ENCODE results near the gene CLASP2. TPM values are rescaled to one million over a fixed set of nuclear protein-coding genes. Genes with fewer than 3 reads are reported as not detected.
"Not testable (repeated sequence)": the region's sequence is repeated elsewhere in the genome, so short reads cannot be mapped to it uniquely, and the experiment has no call there.

CLASP2 gene
- 10 to 100 TPM; 44.2 to 83.8 (median 79.2) TPM for total RNA-seq
- polyA plus RNA-seq = 10 to 100 TPM in 1 of 2 donors, 1 to 10 TPM in 1; 7.4 to 11.9 TPM
- 94.0 reads per million, percentile 83 among the genes with 10 or more reads in this experiment for total RNA-seq

- H3K4me3 ChIP-seq (ENCODE audit: low read length) = peak within 1 kb of the TSS; percentile 81
- Mint-ChIP-seq H3K36me3 (no peaks in the 10 kb centered on the region), H3K4me3 (peak within 1 kb of the TSS in 5 of 10 donors; percentile 89 to 99 (median 97))
Observed at GRCh38 chr3:33717866-33718594, at the start of gene CLASP2. Gene CLASP2 (minus strand): TSS chr3:33718254. CDS start chr3:33718002, 252 bp downstream.

DNA sequence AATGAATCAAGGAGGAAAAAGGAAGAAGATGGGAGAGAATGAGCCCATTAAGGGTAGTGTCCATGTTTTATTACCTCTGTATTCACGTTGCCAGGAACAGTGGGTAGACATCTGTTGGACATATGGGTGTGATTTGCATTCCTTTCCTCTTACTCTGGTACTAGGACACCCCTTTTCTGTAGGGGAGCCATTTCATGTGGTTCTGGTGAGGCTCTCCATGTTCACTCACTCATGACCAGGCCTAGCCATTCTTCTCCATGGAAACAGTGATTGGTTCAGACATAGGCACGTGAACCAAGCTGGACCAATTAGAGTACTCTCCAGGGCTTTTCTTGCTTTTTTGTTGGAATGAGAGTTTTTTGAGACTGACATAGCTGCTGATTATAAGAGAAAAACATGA, 40.8 kb upstream of the CLASP2 start:
- DNase-seq (no peak), ATAC-seq (no peak)
- no peaks in the 10 kb centered on the region for H3K36me3 ChIP-seq (ENCODE audit: control insufficient read depth in 2 of 3, insufficient read depth in 3 of 3, low read length in 3 of 3)
- intact Hi-C loops (cut with micrococcal nuclease) = no loop called here
- Mint-ChIP-seq H3K4me3 (no peak overlapping the region), H3K4me1 (no peaks in the 10 kb centered on the region), H3K27me3 (peaks cover 0 to 15% (median 10%) of the 10 kb centered on the region in 5 donors), H3K27ac (no peak overlapping the region), H3K36me3 (peaks cover 0 to 11% (median 4%) of the 10 kb centered on the region in 5 donors), H3K9me3 (peaks cover 4 to 15% (median 9%) of the 10 kb centered on the region in 11 donors)
- H3K4me1 ChIP-seq (ENCODE audit: control insufficient read depth in 2 of 2, insufficient read depth in 2 of 2, low read length in 2 of 2) = no peaks in the 10 kb centered on the region
- ChIA-PET CTCF (interaction anchor here (0.5 kb wide), 1 partner anchor 23 kb away, joined by 3 read pairs; no protein-coding TSS in a partner anchor), POLR2A (no interaction called here)
- no peak overlapping the region for H3K4me3 ChIP-seq (ENCODE audit: low read length)
- H3K27ac ChIP-seq (ENCODE audit: low read depth, low read length) = no peak overlapping the region
- no peaks in the 10 kb centered on the region for H3K9me3 ChIP-seq (ENCODE audit: control insufficient read depth in 2 of 3, low read length in 3 of 3)
- H3K27me3 ChIP-seq (ENCODE audit: control insufficient read depth in 2 of 2, insufficient read depth in 2 of 2, low read length in 2 of 2) = no peaks in the 10 kb centered on the region

More at GRCh38 chr3:33717866-33718594, at the start of gene CLASP2:
- H3K4me1 ChIP-seq (ENCODE audit: control insufficient read depth in 2 of 2, insufficient read depth in 2 of 2, low read length in 2 of 2) = peaks cover 11 to 17% of the 10 kb centered on the region in 2 donors
- peak within 1 kb of the TSS in 7 of 9 donors; percentile 90 to 100 (median 97) for H3K27ac Mint-ChIP-seq
- intact Hi-C loops (cut with micrococcal nuclease) = loop anchor here (1.0 to 5.0 kb wide), 14 partner anchors 59 to 1033 kb away; partner anchors contain the start of genes CRTAP (in 2 of the 2), PDCD6IP (in 2 of the 2), UBP1 (in 2 of the 2) and CNOT10 (in 1 of the 2)
- peak within 1 kb of the TSS; percentile 91 for H3K27ac ChIP-seq (ENCODE audit: low read depth, low read length)
- no peaks in the 10 kb centered on the region for H3K27me3 ChIP-seq (ENCODE audit: control insufficient read depth in 2 of 2, insufficient read depth in 2 of 2, low read length in 2 of 2)
- H3K9me3 ChIP-seq (ENCODE audit: control insufficient read depth in 2 of 3, low read length in 3 of 3) = no peaks in the 10 kb centered on the region
- H3K4me1 Mint-ChIP-seq = peaks cover 0 to 17% (median 11%) of the 10 kb centered on the region in 7 donors
- DNase-seq (peak; percentile 77 to 89 (median 86)), ATAC-seq (peak; percentile 90)
- ChIA-PET POLR2A (interaction anchor here (2.5 to 2.9 kb wide), 2 partner anchors 80 to 277 kb away, joined by 10 to 15 read pairs; partner anchors contain the start of genes PDCD6IP and UBP1), CTCF (no interaction called here)
- H3K27me3 Mint-ChIP-seq = peaks cover 0 to 10% (median 0%) of the 10 kb centered on the region in 5 donors
- H3K36me3 ChIP-seq (ENCODE audit: control insufficient read depth in 2 of 3, insufficient read depth in 3 of 3, low read length in 3 of 3) = peaks cover 0 to 10% (median 0%) of the 10 kb centered on the region in 3 experiments
- no peaks in the 10 kb centered on the region for H3K9me3 Mint-ChIP-seq

- CTCF ChIA-PET = no interaction called here
- H3K36me3 ChIP-seq (ENCODE audit: control insufficient read depth in 2 of 3, insufficient read depth in 3 of 3, low read length in 3 of 3) = no peaks in the 10 kb centered on the region
- POLR2A ChIA-PET = no interaction called here
- H3K4me3 ChIP-seq (ENCODE audit: low read length) = no peak overlapping the region
- no peaks in the 10 kb centered on the region for H3K27me3 ChIP-seq (ENCODE audit: control insufficient read depth in 2 of 2, insufficient read depth in 2 of 2, low read length in 2 of 2)
- no peaks in the 10 kb centered on the region for H3K4me1 ChIP-seq (ENCODE audit: control insufficient read depth in 2 of 2, insufficient read depth in 2 of 2, low read length in 2 of 2)
- H3K27me3 Mint-ChIP-seq = peaks cover 0 to 10% (median 9%) of the 10 kb centered on the region in 5 donors
- H3K9me3 ChIP-seq (ENCODE audit: control insufficient read depth in 2 of 3, low read length in 3 of 3) = no peaks in the 10 kb centered on the region
- H3K4me1 Mint-ChIP-seq = no peaks in the 10 kb centered on the region
- intact Hi-C loops (cut with micrococcal nuclease) = no loop called here
- H3K36me3 Mint-ChIP-seq = peaks cover 0 to 11% (median 4%) of the 10 kb centered on the region in 5 donors
- no peak overlapping the region for H3K4me3 Mint-ChIP-seq
- no peak overlapping the region for H3K27ac Mint-ChIP-seq
- ATAC-seq (no peak), DNase-seq (no peak)
- no peak overlapping the region for H3K27ac ChIP-seq (ENCODE audit: low read depth, low read length)
- peaks cover 5 to 19% (median 9%) of the 10 kb centered on the region in 11 donors for H3K9me3 Mint-ChIP-seq
Observed at GRCh38 chr3:33758281-33758680, 40.2 kb upstream of the CLASP2 start.

GRCh38 chr3:33754391-33754790, 36.3 kb upstream of the CLASP2 start:
- DNase-seq; CTCF ChIA-PET; ATAC-seq; H3K27me3 ChIP-seq (ENCODE audit: control insufficient read depth in 2 of 2, insufficient read depth in 2 of 2, low read length in 2 of 2); H3K4me3 ChIP-seq (ENCODE audit: low read length); POLR2A ChIA-PET; H3K4me1 Mint-ChIP-seq; H3K27ac Mint-ChIP-seq; H3K36me3 ChIP-seq (ENCODE audit: control insufficient read depth in 2 of 3, insufficient read depth in 3 of 3, low read length in 3 of 3); H3K4me1 ChIP-seq (ENCODE audit: control insufficient read depth in 2 of 2, insufficient read depth in 2 of 2, low read length in 2 of 2); H3K9me3 ChIP-seq (ENCODE audit: control insufficient read depth in 2 of 3, low read length in 3 of 3); H3K27ac ChIP-seq (ENCODE audit: low read depth, low read length); intact Hi-C loops (cut with micrococcal nuclease); H3K4me3 Mint-ChIP-seq; H3K27me3 Mint-ChIP-seq: not testable (repeated sequence)
- Mint-ChIP-seq H3K36me3 (peaks cover 0 to 11% (median 3%) of the 10 kb centered on the region in 5 donors), H3K9me3 (peaks cover 5 to 19% (median 9%) of the 10 kb centered on the region in 11 donors)

- H3K4me3 Mint-ChIP-seq = no peak overlapping the region
- intact Hi-C loops (cut with micrococcal nuclease) = no loop called here
Observed at GRCh38 chr3:33751336-33751735, 33.3 kb upstream of the CLASP2 start.

GRCh38 chr3:33750211-33750548, 32.1 kb upstream of the CLASP2 start:
- H3K36me3 ChIP-seq (ENCODE audit: control insufficient read depth in 2 of 3, insufficient read depth in 3 of 3, low read length in 3 of 3) = no peaks in the 10 kb centered on the region
- no peak for ATAC-seq
- intact Hi-C loops (cut with micrococcal nuclease) = no loop called here
- H3K27ac ChIP-seq (ENCODE audit: low read depth, low read length) = no peak overlapping the region
- H3K4me3 Mint-ChIP-seq = no peak overlapping the region
- peaks cover 0 to 9% (median 5%) of the 10 kb centered on the region in 5 donors for H3K27me3 Mint-ChIP-seq
- peaks cover 0 to 10% (median 3%) of the 10 kb centered on the region in 5 donors for H3K36me3 Mint-ChIP-seq
- DNase-seq = no peak
- no peaks in the 10 kb centered on the region for H3K4me1 ChIP-seq (ENCODE audit: control insufficient read depth in 2 of 2, insufficient read depth in 2 of 2, low read length in 2 of 2)
- ChIA-PET CTCF (no interaction called here), POLR2A (no interaction called here)
- no peak overlapping the region for H3K4me3 ChIP-seq (ENCODE audit: low read length)
- H3K9me3 Mint-ChIP-seq = peaks cover 5 to 17% (median 8%) of the 10 kb centered on the region in 11 donors
- no peak overlapping the region for H3K27ac Mint-ChIP-seq
- H3K9me3 ChIP-seq (ENCODE audit: control insufficient read depth in 2 of 3, low read length in 3 of 3) = no peaks in the 10 kb centered on the region
- no peaks in the 10 kb centered on the region for H3K27me3 ChIP-seq (ENCODE audit: control insufficient read depth in 2 of 2, insufficient read depth in 2 of 2, low read length in 2 of 2)
- H3K4me1 Mint-ChIP-seq = peaks cover 0 to 3% (median 0%) of the 10 kb centered on the region in 7 donors

More at GRCh38 chr3:33751336-33751735, 33.3 kb upstream of the CLASP2 start:
- Histone ChIP-seq H3K4me1 (ENCODE audit: control insufficient read depth in 2 of 2, insufficient read depth in 2 of 2, low read length in 2 of 2) (no peaks in the 10 kb centered on the region), H3K36me3 (ENCODE audit: control insufficient read depth in 2 of 3, insufficient read depth in 3 of 3, low read length in 3 of 3) (no peaks in the 10 kb centered on the region), H3K9me3 (ENCODE audit: control insufficient read depth in 2 of 3, low read length in 3 of 3) (no peaks in the 10 kb centered on the region), H3K27ac (ENCODE audit: low read depth, low read length) (no peak overlapping the region), H3K4me3 (ENCODE audit: low read length) (no peak overlapping the region), H3K27me3 (ENCODE audit: control insufficient read depth in 2 of 2, insufficient read depth in 2 of 2, low read length in 2 of 2) (no peaks in the 10 kb centered on the region)
- no peak for ATAC-seq
- no peak for DNase-seq
- ChIA-PET POLR2A (no interaction called here), CTCF (no interaction called here)
- Mint-ChIP-seq H3K27me3 (peaks cover 0 to 9% (median 5%) of the 10 kb centered on the region in 5 donors), H3K4me1 (peaks cover 0 to 3% (median 0%) of the 10 kb centered on the region in 7 donors), H3K36me3 (peaks cover 0 to 11% (median 3%) of the 10 kb centered on the region in 5 donors), H3K9me3 (peaks cover 5 to 19% (median 8%) of the 10 kb centered on the region in 11 donors), H3K27ac (no peak overlapping the region)
